A549 (cell line): ENCODE data around the gene DCDC2.

Source experiments
- BHLHE40 ChIP-seq: IDR thresholded peaks from 2 replicates; pipeline ENCODE4 v1.6.1; 2012; ENCODE audit warnings: low read depth, low read length, inconsistent platforms
- CHD2 ChIP-seq: fragments of 150-350 bp; IDR thresholded peaks from 2 replicates; pipeline ENCODE4 v1.6.1; 2014; ENCODE audit warnings: low read length; ENCODE audit not compliant: partially characterized antibody
- CHD4 ChIP-seq: fragments of 200-600 bp; sonication (generic); IDR thresholded peaks from 2 replicates; pipeline ENCODE4 v1.6.1; 2016; ENCODE audit warnings: antibody characterized with exemption, mild to moderate bottlenecking, borderline replicate concordance
- CTCF ChIP-seq: fragments of >200 bp; sonication (Bioruptor Twin); formaldehyde crosslinking; IDR thresholded peaks from 3 replicates; pipeline ENCODE4 v1.5.1; 2016
- HMGXB4 ChIP-seq: fragments of 250-450 bp; sonication (Bioruptor Pico); IDR thresholded peaks from 2 replicates; pipeline ENCODE4 v1.5.0; 2021; ENCODE audit warnings: mild to moderate bottlenecking, moderate library complexity, borderline replicate concordance
- JUN ChIP-seq, 2 experiments: fragments of >200 bp; sonication (Bioruptor Twin); formaldehyde crosslinking; IDR thresholded peaks; 2 replicates in 1 of 2; 3 replicates in 1 of 2; pipeline ENCODE4 v1.6.1; 2016 to 2017
- MYC ChIP-seq: IDR thresholded peaks from 2 replicates; pipeline ENCODE4 v1.6.1; 2012; ENCODE audit warnings: mild to moderate bottlenecking, inconsistent platforms, low read length, improper control_type of control experiment, borderline replicate concordance
- POLR2AphosphoS2 ChIP-seq: conservative IDR thresholded peaks from 2 replicates; pipeline ENCODE4 v1.6.1; 2012; ENCODE audit warnings: low read length, improper control_type of control experiment, inconsistent platforms
- RARB ChIP-seq: fragments of 250-450 bp; sonication (Bioruptor Pico); IDR thresholded peaks from 2 replicates; pipeline ENCODE4 v1.8.0; 2021; ENCODE audit warnings: mild to moderate bottlenecking, moderate library complexity
- REST ChIP-seq: fragments of 200-600 bp; sonication (generic); IDR thresholded peaks from 2 replicates; pipeline ENCODE4 v1.6.1; 2016; ENCODE audit warnings: antibody characterized with exemption, mild to moderate bottlenecking, moderate library complexity
- RFX5 ChIP-seq: fragments of 450-650 bp; IDR thresholded peaks from 2 replicates; pipeline ENCODE4 v1.7.1; 2014; ENCODE audit warnings: antibody characterized with exemption, mild to moderate bottlenecking, moderate library complexity
- SREBF2 ChIP-seq: fragments of 450-650 bp; IDR thresholded peaks from 2 replicates; pipeline ENCODE4 v1.6.1; 2014; ENCODE audit warnings: mild to moderate bottlenecking, moderate library complexity
- TFCP2L1 ChIP-seq: fragments of 250-450 bp; sonication (Bioruptor Pico); IDR thresholded peaks from 2 replicates; pipeline ENCODE4 v1.5.0; 2021; ENCODE audit warnings: mild to moderate bottlenecking
- ZFP36 ChIP-seq: fragments of 450-650 bp; IDR thresholded peaks from 2 replicates; pipeline ENCODE4 v1.6.1; 2014; ENCODE audit warnings: borderline replicate concordance; ENCODE audit not compliant: partially characterized antibody

GRCh38 chr6:24249926-24250325 is 107.9 kb downstream of the DCDC2 start:
- TF ChIP-seq RFX5 (no peak), REST (no peak), CTCF (no peak), MYC (no peak), CHD4 (no peak), JUN (IDR thresholded peaks at IDR 0.05) (no peak), HMGXB4 (no peak), POLR2AphosphoS2 (no peak), CHD2 (no peak), TFCP2L1 (no peak), ZFP36 (no peak), SREBF2 (no peak), BHLHE40 (no peak), RARB (CRISPR knock-in tag) (no peak)
